Measurements from ENCODE around the gene SPEG. TPM values are rescaled to one million over a fixed set of nuclear protein-coding genes. Genes with fewer than 3 reads are reported as not detected.

SPEG gene
- total and polyA plus RNA-seq, 2 of the 13 experiments (the other 11 are each of a cell fraction or from before 2014, with no cell fraction given), result 0.18 to 0.24 TPM

DNA sequence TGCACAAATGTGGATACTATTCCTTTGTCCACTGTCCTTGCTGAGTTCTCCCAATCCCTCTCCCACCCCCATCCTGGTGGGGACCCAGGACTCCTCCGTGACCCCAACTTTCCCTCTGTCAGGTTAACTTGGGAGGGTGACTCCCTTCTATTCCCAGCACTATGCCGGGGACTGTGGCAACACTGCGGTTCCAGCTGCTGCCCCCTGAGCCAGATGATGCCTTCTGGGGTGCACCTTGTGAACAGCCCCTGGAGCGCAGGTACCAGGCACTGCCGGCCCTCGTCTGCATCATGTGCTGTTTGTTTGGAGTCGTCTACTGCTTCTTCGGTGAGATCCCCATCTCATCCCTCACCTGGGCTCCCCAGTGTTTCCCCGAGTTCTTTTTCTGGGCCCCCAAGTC, 109.9 kb downstream of the SPEG start:
- ATAC-seq, result no peak
- CTCF ChIA-PET (ENCODE audit: low intra/inter-chr PET ratio, low total read pairs), result interaction anchor here (5.3 kb wide), 1 partner anchor 98 kb away, joined by 127 read pairs; no protein-coding TSS in a partner anchor
- intact Hi-C loops (cut with micrococcal nuclease; ENCODE audit: unreplicated experiment), result loop anchor here (1.0 kb wide), 1 partner anchor 156 kb away; no protein-coding TSS in a partner anchor
- Histone ChIP-seq H3K9ac (ENCODE audit: insufficient read depth, low read depth, low read length) (peak overlapping the region; percentile 84), H3K4me2 (ENCODE audit: low read depth, low read length) (peak overlapping the region; percentile 97), H3K4me3 (replicated peaks in 1 of 3; ENCODE audit: insufficient read depth in 1 of 3, low read depth in 2 of 3, low read length in 3 of 3) (peak overlapping the region; percentile 76 to 90 (median 77)), H3K9me3 (ENCODE audit: low read length) (no peaks in the 10 kb centered on the region), H4K20me1 (ENCODE audit: insufficient read depth, low read length) (peaks cover 31% of the 10 kb centered on the region), H3K36me3 (replicated peaks in 1 of 2; ENCODE audit: control insufficient read depth in 1 of 2, insufficient read depth in 2 of 2, low read length in 2 of 2) (peaks cover 25 to 34% of the 10 kb centered on the region in 2 experiments), H3K27me3 (ENCODE audit: control insufficient read depth in 1 of 2, insufficient read depth in 2 of 2, low read length in 2 of 2) (no peaks in the 10 kb centered on the region; a peak in 1 of 5 replicates), H3K79me2 (ENCODE audit: insufficient read depth, low read length) (peaks cover 32% of the 10 kb centered on the region), H3K27ac (ENCODE audit: extremely low read length, insufficient read depth, low read length) (peak overlapping the region; percentile 65), H3K4me1 (ENCODE audit: insufficient read depth, low read length) (peaks cover 49% of the 10 kb centered on the region), H2AFZ (ENCODE audit: low read length) (no peak overlapping the region)
- 15% methylated on average over 9 of the region's 9 CpGs for WGBS (ENCODE audit: low lambda C conversion rate)
- no TSS peak for BruUV-seq (replicated peaks)
- FAIRE-seq, result no peak
- DNase-seq (ENCODE audit: low spot score), result no peak
- in situ Hi-C loops (cut with HindIII; ENCODE audit: extremely low pct_ligation_motif_present, low pct_unique_long_range_greater_than_20kb), result loop anchor here (5.0 kb wide), 1 partner anchor 98 kb away; no protein-coding TSS in a partner anchor
- POLR2A ChIA-PET, result interaction anchor here (1.3 to 3.9 kb wide), 5 partner anchors 8 to 53 kb away, joined by 3 to 44 read pairs (median 28); partner anchors contain the start of genes GMPPA, INHA, OBSL1 and STK11IP
- no peak for TF ChIP-seq MYNN (CRISPR knock-in tag; IDR thresholded peaks at IDR 0.05; ENCODE audit: low read depth)
- TF ChIP-seq, protein P1, sequence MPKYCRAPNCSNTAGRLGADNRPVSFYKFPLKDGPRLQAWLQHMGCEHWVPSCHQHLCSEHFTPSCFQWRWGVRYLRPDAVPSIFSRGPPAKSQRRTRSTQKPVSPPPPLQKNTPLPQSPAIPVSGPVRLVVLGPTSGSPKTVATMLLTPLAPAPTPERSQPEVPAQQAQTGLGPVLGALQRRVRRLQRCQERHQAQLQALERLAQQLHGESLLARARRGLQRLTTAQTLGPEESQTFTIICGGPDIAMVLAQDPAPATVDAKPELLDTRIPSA (CRISPR knock-in tag; IDR thresholded peaks at IDR 0.05; ENCODE audit: borderline replicate concordance), result no peak
- TF ChIP-seq, protein P2, sequence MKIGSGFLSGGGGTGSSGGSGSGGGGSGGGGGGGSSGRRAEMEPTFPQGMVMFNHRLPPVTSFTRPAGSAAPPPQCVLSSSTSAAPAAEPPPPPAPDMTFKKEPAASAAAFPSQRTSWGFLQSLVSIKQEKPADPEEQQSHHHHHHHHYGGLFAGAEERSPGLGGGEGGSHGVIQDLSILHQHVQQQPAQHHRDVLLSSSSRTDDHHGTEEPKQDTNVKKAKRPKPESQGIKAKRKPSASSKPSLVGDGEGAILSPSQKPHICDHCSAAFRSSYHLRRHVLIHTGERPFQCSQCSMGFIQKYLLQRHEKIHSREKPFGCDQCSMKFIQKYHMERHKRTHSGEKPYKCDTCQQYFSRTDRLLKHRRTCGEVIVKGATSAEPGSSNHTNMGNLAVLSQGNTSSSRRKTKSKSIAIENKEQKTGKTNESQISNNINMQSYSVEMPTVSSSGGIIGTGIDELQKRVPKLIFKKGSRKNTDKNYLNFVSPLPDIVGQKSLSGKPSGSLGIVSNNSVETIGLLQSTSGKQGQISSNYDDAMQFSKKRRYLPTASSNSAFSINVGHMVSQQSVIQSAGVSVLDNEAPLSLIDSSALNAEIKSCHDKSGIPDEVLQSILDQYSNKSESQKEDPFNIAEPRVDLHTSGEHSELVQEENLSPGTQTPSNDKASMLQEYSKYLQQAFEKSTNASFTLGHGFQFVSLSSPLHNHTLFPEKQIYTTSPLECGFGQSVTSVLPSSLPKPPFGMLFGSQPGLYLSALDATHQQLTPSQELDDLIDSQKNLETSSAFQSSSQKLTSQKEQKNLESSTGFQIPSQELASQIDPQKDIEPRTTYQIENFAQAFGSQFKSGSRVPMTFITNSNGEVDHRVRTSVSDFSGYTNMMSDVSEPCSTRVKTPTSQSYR (CRISPR knock-in tag; IDR thresholded peaks at IDR 0.05; ENCODE audit: borderline replicate concordance), result no peak
- TF ChIP-seq SATB2 (CRISPR knock-in tag; IDR thresholded peaks at IDR 0.05), result no peak
- TF ChIP-seq HMGA1 (CRISPR knock-in tag; conservative IDR thresholded peaks at IDR 0.05), result no peak
- TF ChIP-seq, protein P3, sequence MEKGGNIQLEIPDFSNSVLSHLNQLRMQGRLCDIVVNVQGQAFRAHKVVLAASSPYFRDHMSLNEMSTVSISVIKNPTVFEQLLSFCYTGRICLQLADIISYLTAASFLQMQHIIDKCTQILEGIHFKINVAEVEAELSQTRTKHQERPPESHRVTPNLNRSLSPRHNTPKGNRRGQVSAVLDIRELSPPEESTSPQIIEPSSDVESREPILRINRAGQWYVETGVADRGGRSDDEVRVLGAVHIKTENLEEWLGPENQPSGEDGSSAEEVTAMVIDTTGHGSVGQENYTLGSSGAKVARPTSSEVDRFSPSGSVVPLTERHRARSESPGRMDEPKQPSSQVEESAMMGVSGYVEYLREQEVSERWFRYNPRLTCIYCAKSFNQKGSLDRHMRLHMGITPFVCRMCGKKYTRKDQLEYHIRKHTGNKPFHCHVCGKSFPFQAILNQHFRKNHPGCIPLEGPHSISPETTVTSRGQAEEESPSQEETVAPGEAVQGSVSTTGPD (CRISPR knock-in tag; IDR thresholded peaks at IDR 0.05), result no peak
- no peak for TF ChIP-seq ZNF713 (CRISPR knock-in tag; IDR thresholded peaks at IDR 0.05)
- TF ChIP-seq, protein P4, sequence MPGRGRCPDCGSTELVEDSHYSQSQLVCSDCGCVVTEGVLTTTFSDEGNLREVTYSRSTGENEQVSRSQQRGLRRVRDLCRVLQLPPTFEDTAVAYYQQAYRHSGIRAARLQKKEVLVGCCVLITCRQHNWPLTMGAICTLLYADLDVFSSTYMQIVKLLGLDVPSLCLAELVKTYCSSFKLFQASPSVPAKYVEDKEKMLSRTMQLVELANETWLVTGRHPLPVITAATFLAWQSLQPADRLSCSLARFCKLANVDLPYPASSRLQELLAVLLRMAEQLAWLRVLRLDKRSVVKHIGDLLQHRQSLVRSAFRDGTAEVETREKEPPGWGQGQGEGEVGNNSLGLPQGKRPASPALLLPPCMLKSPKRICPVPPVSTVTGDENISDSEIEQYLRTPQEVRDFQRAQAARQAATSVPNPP (CRISPR knock-in tag; IDR thresholded peaks at IDR 0.05), result no peak
- no peak for TF ChIP-seq MED13 (CRISPR knock-in tag; IDR thresholded peaks at IDR 0.05)
- TF ChIP-seq ZNF136 (CRISPR knock-in tag; IDR thresholded peaks at IDR 0.05; ENCODE audit: low read depth), result no peak
- TF ChIP-seq, protein P5, sequence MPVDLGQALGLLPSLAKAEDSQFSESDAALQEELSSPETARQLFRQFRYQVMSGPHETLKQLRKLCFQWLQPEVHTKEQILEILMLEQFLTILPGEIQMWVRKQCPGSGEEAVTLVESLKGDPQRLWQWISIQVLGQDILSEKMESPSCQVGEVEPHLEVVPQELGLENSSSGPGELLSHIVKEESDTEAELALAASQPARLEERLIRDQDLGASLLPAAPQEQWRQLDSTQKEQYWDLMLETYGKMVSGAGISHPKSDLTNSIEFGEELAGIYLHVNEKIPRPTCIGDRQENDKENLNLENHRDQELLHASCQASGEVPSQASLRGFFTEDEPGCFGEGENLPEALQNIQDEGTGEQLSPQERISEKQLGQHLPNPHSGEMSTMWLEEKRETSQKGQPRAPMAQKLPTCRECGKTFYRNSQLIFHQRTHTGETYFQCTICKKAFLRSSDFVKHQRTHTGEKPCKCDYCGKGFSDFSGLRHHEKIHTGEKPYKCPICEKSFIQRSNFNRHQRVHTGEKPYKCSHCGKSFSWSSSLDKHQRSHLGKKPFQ (CRISPR knock-in tag; IDR thresholded peaks at IDR 0.05; ENCODE audit: insufficient replicate concordance), result peak; percentile 30
- no peak for TF ChIP-seq GTF2F1 (IDR thresholded peaks at IDR 0.05; ENCODE audit: low read length)
- TF ChIP-seq JDP2 (CRISPR knock-in tag; IDR thresholded peaks at IDR 0.05; ENCODE audit: borderline replicate concordance), result no peak
